ENCODE data around the gene ECD. TPM values are rescaled to one million over a fixed set of nuclear protein-coding genes. Genes with fewer than 3 reads are reported as not detected.

ECD gene
- polyA plus RNA-seq, 1 donor, result 24.9 TPM

GRCh38 chr10:73190188-73190587 lies 22.4 kb upstream of the ECD start:
- 100% methylated on average over 1 of the region's 5 CpGs for WGBS (ENCODE audit: insufficient coverage, low lambda C conversion rate)

GRCh38 chr10:73186266-73186665 lies 18.5 kb upstream of the ECD start:
- Histone ChIP-seq H3K36me3 (ENCODE audit: control insufficient read depth, insufficient read depth, low read length) (peaks cover 3% of the 10 kb centered on the region), H3K4me1 (ENCODE audit: control insufficient read depth, insufficient read depth, low read length) (no peaks in the 10 kb centered on the region), H3K4me3 (ENCODE audit: low read length) (no peak overlapping the region), H3K27ac (ENCODE audit: low read length) (no peak overlapping the region), H3K27me3 (ENCODE audit: control insufficient read depth, insufficient read depth, low read length) (no peaks in the 10 kb centered on the region), H3K9me3 (ENCODE audit: control insufficient read depth, low read depth, low read length) (no peaks in the 10 kb centered on the region)
- DNase-seq, result no peak
- WGBS (ENCODE audit: insufficient coverage, low lambda C conversion rate), result 100% methylated on average over 1 of the region's 1 CpG

More at GRCh38 chr10:73190188-73190587, 22.4 kb upstream of the ECD start:
- Histone ChIP-seq H3K27ac (ENCODE audit: low read length) (no peak overlapping the region), H3K4me1 (ENCODE audit: control insufficient read depth, insufficient read depth, low read length) (no peaks in the 10 kb centered on the region), H3K4me3 (ENCODE audit: low read length) (no peak overlapping the region), H3K27me3 (ENCODE audit: control insufficient read depth, insufficient read depth, low read length) (no peaks in the 10 kb centered on the region), H3K36me3 (ENCODE audit: control insufficient read depth, insufficient read depth, low read length) (peaks cover 9% of the 10 kb centered on the region), H3K9me3 (ENCODE audit: control insufficient read depth, low read depth, low read length) (no peaks in the 10 kb centered on the region)
- no peak for DNase-seq

GRCh38 chr10:73183667-73184281 lies 16.0 kb upstream of the ECD start:
- H3K9me3 ChIP-seq (ENCODE audit: control insufficient read depth, low read depth, low read length), result no peaks in the 10 kb centered on the region
- H3K4me1 ChIP-seq (ENCODE audit: control insufficient read depth, insufficient read depth, low read length), result no peaks in the 10 kb centered on the region
- H3K27ac ChIP-seq (ENCODE audit: low read length), result no peak overlapping the region
- H3K27me3 ChIP-seq (ENCODE audit: control insufficient read depth, insufficient read depth, low read length), result no peaks in the 10 kb centered on the region
- no peak overlapping the region for H3K4me3 ChIP-seq (ENCODE audit: low read length)
- WGBS (ENCODE audit: insufficient coverage, low lambda C conversion rate), result 100% methylated on average over 1 of the region's 3 CpGs
- H3K36me3 ChIP-seq (ENCODE audit: control insufficient read depth, insufficient read depth, low read length), result peaks cover 12% of the 10 kb centered on the region
- no peak for DNase-seq

GRCh38 chr10:73182568-73182967 lies 14.8 kb upstream of the ECD start:
- Histone ChIP-seq H3K4me1 (ENCODE audit: control insufficient read depth, insufficient read depth, low read length) (no peaks in the 10 kb centered on the region), H3K4me3 (ENCODE audit: low read length) (no peak overlapping the region), H3K27me3 (ENCODE audit: control insufficient read depth, insufficient read depth, low read length) (no peaks in the 10 kb centered on the region), H3K36me3 (ENCODE audit: control insufficient read depth, insufficient read depth, low read length) (peaks cover 14% of the 10 kb centered on the region), H3K27ac (ENCODE audit: low read length) (peak overlapping the region; percentile 27), H3K9me3 (ENCODE audit: control insufficient read depth, low read depth, low read length) (no peaks in the 10 kb centered on the region)
- DNase-seq, result peak; percentile 19 to 55
- no CpG with 5 or more reads among the region's 2 CpGs for WGBS (ENCODE audit: insufficient coverage, low lambda C conversion rate)

GRCh38 chr10:73174148-73174925 lies 6.5 kb upstream of the ECD start:
- Histone ChIP-seq H3K27me3 (ENCODE audit: control insufficient read depth, insufficient read depth, low read length) (no peaks in the 10 kb centered on the region), H3K4me3 (ENCODE audit: low read length) (no peak overlapping the region), H3K27ac (ENCODE audit: low read length) (no peak overlapping the region), H3K9me3 (ENCODE audit: control insufficient read depth, low read depth, low read length) (no peaks in the 10 kb centered on the region), H3K4me1 (ENCODE audit: control insufficient read depth, insufficient read depth, low read length) (no peaks in the 10 kb centered on the region), H3K36me3 (ENCODE audit: control insufficient read depth, insufficient read depth, low read length) (peaks cover 14% of the 10 kb centered on the region)
- DNase-seq, result no peak
- 100% methylated on average over 1 of the region's 1 CpG for WGBS (ENCODE audit: insufficient coverage, low lambda C conversion rate)

GRCh38 chr10:73172867-73173266 lies 5.1 kb upstream of the ECD start:
- no peaks in the 10 kb centered on the region for H3K9me3 ChIP-seq (ENCODE audit: control insufficient read depth, low read depth, low read length)
- H3K27me3 ChIP-seq (ENCODE audit: control insufficient read depth, insufficient read depth, low read length), result no peaks in the 10 kb centered on the region
- DNase-seq, result no peak
- no peaks in the 10 kb centered on the region for H3K4me1 ChIP-seq (ENCODE audit: control insufficient read depth, insufficient read depth, low read length)
- H3K27ac ChIP-seq (ENCODE audit: low read length), result no peak overlapping the region
- H3K4me3 ChIP-seq (ENCODE audit: low read length), result no peak overlapping the region
- peaks cover 12% of the 10 kb centered on the region for H3K36me3 ChIP-seq (ENCODE audit: control insufficient read depth, insufficient read depth, low read length)

GRCh38 chr10:73169320-73169719 lies 1.5 kb upstream of the ECD start:
- Histone ChIP-seq H3K27ac (ENCODE audit: low read length) (no peak overlapping the region), H3K36me3 (ENCODE audit: control insufficient read depth, insufficient read depth, low read length) (no peaks in the 10 kb centered on the region), H3K27me3 (ENCODE audit: control insufficient read depth, insufficient read depth, low read length) (no peaks in the 10 kb centered on the region), H3K9me3 (ENCODE audit: control insufficient read depth, low read depth, low read length) (no peaks in the 10 kb centered on the region), H3K4me1 (ENCODE audit: control insufficient read depth, insufficient read depth, low read length) (no peaks in the 10 kb centered on the region), H3K4me3 (ENCODE audit: low read length) (no peak overlapping the region)
- no peak for DNase-seq
- 80% methylated on average over 2 of the region's 3 CpGs for WGBS (ENCODE audit: insufficient coverage, low lambda C conversion rate)

GRCh38 chr10:73168465-73168803 lies 626 bp upstream of the ECD start:
- 0% methylated on average over 1 of the region's 6 CpGs for WGBS (ENCODE audit: insufficient coverage, low lambda C conversion rate)
- H3K9me3 ChIP-seq (ENCODE audit: control insufficient read depth, low read depth, low read length), result no peaks in the 10 kb centered on the region

GRCh38 chr10:73167458-73167782 lies 388 bp downstream of the ECD start:
- Histone ChIP-seq H3K27ac (ENCODE audit: low read length) (peak overlapping the region; percentile 97), H3K9me3 (ENCODE audit: control insufficient read depth, low read depth, low read length) (no peaks in the 10 kb centered on the region), H3K4me3 (ENCODE audit: low read length) (peak overlapping the region; percentile 97), H3K27me3 (ENCODE audit: control insufficient read depth, insufficient read depth, low read length) (no peaks in the 10 kb centered on the region), H3K4me1 (ENCODE audit: control insufficient read depth, insufficient read depth, low read length) (no peaks in the 10 kb centered on the region), H3K36me3 (ENCODE audit: control insufficient read depth, insufficient read depth, low read length) (peaks cover 13% of the 10 kb centered on the region)
- no CpG with 5 or more reads among the region's 5 CpGs for WGBS (ENCODE audit: insufficient coverage, low lambda C conversion rate)
- no peak for DNase-seq

More at GRCh38 chr10:73168465-73168803, 626 bp upstream of the ECD start:
- Histone ChIP-seq H3K36me3 (ENCODE audit: control insufficient read depth, insufficient read depth, low read length) (peaks cover 5% of the 10 kb centered on the region), H3K27me3 (ENCODE audit: control insufficient read depth, insufficient read depth, low read length) (no peaks in the 10 kb centered on the region), H3K4me3 (ENCODE audit: low read length) (peak overlapping the region; percentile 97), H3K27ac (ENCODE audit: low read length) (peak overlapping the region; percentile 97), H3K4me1 (ENCODE audit: control insufficient read depth, insufficient read depth, low read length) (no peaks in the 10 kb centered on the region)
- no peak for DNase-seq

- WGBS (ENCODE audit: insufficient coverage, low lambda C conversion rate), result no CpG with 5 or more reads among the region's 2 CpGs
- Histone ChIP-seq H3K27ac (ENCODE audit: low read length) (peak overlapping the region; percentile 97), H3K4me3 (ENCODE audit: low read length) (peak overlapping the region; percentile 97)
Measured at GRCh38 chr10:73166972-73167371, 836 bp downstream of the ECD start.

GRCh38 chr10:73163096-73163495 lies 4.7 kb downstream of the ECD start:
- no peaks in the 10 kb centered on the region for H3K9me3 ChIP-seq (ENCODE audit: control insufficient read depth, low read depth, low read length)
- H3K36me3 ChIP-seq (ENCODE audit: control insufficient read depth, insufficient read depth, low read length), result peaks cover 27% of the 10 kb centered on the region
- WGBS (ENCODE audit: insufficient coverage, low lambda C conversion rate), result no CpG with 5 or more reads among the region's 2 CpGs
- no peaks in the 10 kb centered on the region for H3K27me3 ChIP-seq (ENCODE audit: control insufficient read depth, insufficient read depth, low read length)
- H3K4me1 ChIP-seq (ENCODE audit: control insufficient read depth, insufficient read depth, low read length), result no peaks in the 10 kb centered on the region
- H3K27ac ChIP-seq (ENCODE audit: low read length), result no peak overlapping the region
- no peak overlapping the region for H3K4me3 ChIP-seq (ENCODE audit: low read length)
- DNase-seq, result no peak

More at GRCh38 chr10:73166972-73167371, 836 bp downstream of the ECD start:
- DNase-seq, result no peak
- Histone ChIP-seq H3K27me3 (ENCODE audit: control insufficient read depth, insufficient read depth, low read length) (no peaks in the 10 kb centered on the region), H3K36me3 (ENCODE audit: control insufficient read depth, insufficient read depth, low read length) (peaks cover 13% of the 10 kb centered on the region), H3K9me3 (ENCODE audit: control insufficient read depth, low read depth, low read length) (no peaks in the 10 kb centered on the region), H3K4me1 (ENCODE audit: control insufficient read depth, insufficient read depth, low read length) (no peaks in the 10 kb centered on the region)

All from large intestine (tissue), 3 donors.